HG03280 (cell line): ENCODE measurements around the gene NKX2-3.

ENCODE experiments used
- ATAC-seq: cut with Tn5 transposase; IDR thresholded peaks from one replicate; pipeline ENCODE4 v1.9.1; 2021; ENCODE audit warnings: mild to moderate bottlenecking, moderate library complexity; ENCODE audit not compliant: unreplicated experiment

The NKX2-3 gene

GRCh38 chr10:99532687-99533495 lies at the start of gene NKX2-3:
NKX2-3 (plus strand) TSS chr10:99532942; CDS start chr10:99533132, 190 bp downstream.
- ATAC-seq: no peak

DNA sequence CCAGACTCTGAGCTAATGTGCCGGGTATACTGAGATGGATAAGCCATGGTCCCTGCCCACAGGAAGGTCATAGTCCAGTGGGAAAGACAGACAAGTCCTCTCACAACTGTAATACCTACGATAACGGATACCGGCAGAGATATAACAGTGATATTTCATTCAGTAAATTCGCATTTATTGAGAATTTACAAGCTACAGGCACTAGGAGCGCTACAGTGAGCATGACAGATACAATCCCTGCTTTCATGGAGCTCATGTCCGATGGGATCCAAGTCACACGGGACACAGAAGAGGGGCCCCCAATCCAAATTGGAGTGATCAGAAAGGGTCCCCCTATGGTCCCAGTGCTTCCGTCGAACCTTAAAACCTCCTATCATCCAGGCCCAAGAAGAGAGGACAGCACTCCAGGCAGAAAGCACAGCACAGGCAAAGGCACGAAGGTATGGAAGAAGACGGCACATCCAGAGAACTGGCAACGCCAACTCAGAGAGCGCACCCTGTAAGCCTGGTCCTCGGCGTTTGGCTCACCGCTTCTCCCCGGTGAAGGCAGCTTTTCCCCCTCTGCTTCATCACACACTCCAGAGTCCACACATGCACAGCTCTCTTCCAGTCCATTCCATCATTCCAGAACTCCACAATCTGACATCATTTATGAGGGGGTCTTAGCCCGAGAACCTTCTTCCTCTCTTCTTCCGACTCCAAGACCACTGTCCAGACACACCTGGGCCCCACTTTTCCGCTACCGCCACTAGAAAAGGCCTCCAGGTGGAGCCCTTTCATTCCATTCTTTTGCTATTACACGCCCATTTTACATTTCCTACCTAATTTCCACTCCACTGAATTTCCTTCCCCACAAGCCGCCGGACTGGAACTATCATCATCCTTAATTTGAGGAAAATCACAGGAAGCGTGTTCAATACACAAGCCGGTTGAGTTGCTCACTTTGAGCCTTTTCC lies 47.8 kb upstream of the NKX2-3 start:
- no peak for ATAC-seq

GRCh38 chr10:99487125-99487807 lies 45.5 kb upstream of the NKX2-3 start:
- ATAC-seq: no peak

- ATAC-seq: no peak
These were observed 43.5 kb upstream of the NKX2-3 start for GRCh38 chr10:99489271-99489670.

DNA sequence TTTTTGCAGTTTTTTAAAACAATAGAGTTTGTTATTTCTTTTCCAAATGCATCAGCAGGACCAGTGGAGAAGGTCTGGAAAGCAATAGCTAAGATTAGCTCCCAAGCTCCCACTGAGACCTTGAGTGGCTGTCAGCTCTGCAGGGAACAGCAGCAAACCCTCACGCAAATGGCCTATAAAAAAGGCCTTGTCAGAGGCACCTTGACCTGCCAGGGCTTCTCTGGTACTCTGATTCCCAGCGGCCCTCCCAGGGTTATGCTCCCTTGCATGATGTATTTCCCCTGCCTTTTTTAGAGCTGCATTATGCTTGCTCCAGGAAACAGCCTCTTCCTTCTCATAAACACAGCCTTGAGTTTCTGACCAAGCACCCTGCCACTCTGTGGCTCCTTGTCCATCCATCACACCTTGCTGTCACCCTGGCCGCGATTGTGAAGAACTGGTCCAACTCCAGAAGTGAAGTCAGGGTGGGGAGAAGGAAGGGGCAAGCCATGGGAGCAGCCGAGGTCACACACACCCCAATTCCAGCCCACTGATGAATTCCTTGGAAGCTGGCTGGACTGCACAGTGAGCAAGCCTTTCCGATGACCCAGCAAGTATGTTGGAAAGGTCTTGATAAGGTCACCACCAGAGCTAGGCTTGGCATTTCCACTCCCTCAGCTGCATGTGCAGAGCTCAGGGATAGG lies 35.3 kb upstream of the NKX2-3 start:
- no peak for ATAC-seq

DNA sequence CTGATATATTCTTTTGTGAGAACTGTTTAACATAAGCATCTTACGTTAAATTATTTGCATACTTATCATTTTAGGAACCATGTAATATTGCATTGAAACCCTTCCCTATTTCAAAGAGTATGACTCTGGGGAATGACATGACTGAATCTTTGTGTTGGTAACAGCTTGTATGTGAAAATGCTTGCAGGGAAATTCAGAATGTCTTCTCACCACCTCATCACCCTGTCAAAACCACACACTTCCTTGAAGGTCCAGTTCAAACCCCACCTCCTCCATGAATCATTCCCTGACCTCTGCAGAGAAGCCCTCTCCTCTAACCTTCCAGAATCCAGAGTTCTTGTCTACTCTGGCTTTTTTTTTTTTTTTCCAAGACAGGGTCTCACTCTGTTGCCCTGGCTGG lies 26.3 kb upstream of the NKX2-3 start:
- ATAC-seq: no peak

DNA sequence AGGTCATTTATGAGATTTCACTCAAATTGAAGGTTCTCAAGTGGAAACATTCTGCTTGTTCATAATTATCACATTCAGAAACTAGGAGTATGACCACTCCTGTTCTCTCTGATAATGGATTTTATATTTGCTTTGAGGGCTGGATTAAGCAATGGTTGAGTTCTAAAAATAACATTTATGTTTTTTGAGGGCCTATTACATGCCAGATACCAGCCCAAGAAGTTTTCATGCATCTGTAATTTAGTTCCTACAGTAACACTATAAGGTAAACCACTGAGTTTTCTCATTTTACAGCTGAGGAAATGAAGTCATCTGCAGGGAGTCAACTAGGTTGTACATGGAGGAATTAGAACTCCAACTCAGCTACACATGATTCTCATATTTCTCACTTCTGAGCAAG lies 25.5 kb upstream of the NKX2-3 start:
- ATAC-seq: no peak

- ATAC-seq: no peak
These were observed 19.7 kb upstream of the NKX2-3 start for GRCh38 chr10:99513061-99513460.

- no peak for ATAC-seq
These were observed 13.1 kb upstream of the NKX2-3 start for GRCh38 chr10:99519690-99520039.

GRCh38 chr10:99520040-99520846 lies 12.5 kb upstream of the NKX2-3 start:
- ATAC-seq: no peak

GRCh38 chr10:99520847-99521764 lies 11.6 kb upstream of the NKX2-3 start:
- no peak for ATAC-seq

DNA sequence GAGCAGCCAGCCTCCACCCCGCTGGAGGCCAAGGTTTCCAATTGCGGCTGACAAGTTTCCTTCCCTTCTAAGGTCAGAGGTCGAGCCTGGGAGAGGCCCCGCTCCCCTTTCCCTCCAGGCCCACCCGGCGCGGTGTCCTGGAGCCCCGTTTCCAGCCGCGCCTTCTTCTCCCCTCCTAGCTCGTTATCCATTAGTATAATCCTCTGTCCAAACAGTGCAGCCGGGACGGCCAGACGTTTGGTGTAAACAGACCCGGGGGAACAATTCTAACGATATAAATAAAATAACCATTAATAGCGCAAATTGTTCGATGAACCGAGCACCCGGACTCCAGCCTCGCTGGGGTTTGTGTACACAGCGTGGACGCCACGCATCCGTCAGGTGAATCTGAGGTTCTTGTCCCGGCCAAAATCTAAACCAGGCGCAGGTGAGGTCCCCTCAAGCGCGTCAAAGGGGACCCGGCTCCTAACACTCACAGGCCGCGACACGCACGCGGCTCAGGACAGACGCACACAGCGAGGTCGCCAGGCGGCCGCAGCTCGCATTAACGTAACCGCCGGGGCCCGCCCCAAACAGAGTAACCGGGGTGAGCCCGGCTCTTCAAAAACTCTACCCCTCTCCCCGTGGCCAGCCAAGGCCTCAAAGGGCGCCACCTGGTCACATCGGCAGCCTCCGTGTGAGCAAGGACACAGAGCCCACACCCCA lies 10.8 kb upstream of the NKX2-3 start:
- no peak for ATAC-seq

DNA sequence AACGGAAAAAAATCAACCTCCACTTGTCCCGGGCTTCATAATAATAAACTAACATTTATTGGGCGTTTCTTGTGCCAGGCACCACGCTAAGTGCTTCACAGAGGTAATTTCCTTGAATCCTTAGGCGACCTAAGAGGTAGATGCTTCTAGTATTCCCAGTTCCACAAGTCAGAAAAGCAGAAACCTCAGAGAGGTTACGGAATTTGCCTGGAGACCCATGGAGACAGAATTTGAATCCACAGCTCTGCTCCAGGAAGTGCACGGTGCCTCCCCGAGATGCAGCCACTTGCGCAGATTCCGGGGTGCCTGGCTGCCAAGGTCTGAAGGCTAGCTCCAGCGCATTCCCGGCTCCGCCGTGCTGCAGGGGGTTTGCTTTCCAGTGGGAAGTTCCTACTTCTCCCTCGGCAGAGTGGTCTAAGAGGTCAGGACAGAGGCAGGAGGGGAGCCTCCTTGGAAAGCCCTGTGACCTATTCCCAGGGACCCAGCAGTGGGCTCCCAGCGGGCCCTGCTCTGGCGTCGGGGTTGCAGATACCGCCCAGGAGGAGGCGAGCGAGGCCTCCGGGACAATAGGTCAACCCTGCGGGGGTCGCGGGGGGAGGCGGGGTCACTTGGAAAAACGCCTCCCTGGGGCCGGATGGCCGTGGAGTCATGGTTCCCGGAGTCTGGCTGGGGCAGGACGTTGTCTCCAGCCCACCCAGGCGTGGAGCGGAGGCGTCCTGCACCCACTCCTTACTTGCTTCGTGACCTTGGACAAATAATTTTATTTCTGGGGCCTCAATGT lies 10.1 kb upstream of the NKX2-3 start:
- ATAC-seq: no peak

DNA sequence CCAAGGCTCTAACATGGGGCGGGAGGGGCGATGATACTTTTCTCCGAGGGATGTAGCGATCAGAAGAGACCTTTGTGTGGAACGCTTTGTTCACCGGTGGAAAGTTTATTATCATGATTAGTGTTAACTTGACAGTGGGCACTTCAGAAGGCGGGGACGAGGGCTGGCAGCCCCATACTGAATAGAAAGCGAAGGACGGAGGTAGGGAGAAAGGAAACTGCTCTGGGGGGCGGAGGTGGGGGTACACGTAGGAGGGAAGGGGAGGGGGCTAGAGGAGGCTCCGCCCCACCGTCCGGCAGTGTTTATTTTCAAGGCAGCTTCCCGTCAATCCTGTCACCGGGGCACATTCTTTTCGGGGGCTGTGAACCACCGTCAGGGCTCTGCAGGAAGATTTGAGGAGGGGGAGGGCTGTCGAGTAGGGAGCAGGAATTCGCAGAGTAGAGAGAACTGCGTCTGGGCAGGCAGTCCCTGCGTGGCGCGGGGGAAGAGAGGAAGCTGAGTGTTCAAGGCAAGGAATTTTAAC lies 9.4 kb upstream of the NKX2-3 start:
- no peak for ATAC-seq

DNA sequence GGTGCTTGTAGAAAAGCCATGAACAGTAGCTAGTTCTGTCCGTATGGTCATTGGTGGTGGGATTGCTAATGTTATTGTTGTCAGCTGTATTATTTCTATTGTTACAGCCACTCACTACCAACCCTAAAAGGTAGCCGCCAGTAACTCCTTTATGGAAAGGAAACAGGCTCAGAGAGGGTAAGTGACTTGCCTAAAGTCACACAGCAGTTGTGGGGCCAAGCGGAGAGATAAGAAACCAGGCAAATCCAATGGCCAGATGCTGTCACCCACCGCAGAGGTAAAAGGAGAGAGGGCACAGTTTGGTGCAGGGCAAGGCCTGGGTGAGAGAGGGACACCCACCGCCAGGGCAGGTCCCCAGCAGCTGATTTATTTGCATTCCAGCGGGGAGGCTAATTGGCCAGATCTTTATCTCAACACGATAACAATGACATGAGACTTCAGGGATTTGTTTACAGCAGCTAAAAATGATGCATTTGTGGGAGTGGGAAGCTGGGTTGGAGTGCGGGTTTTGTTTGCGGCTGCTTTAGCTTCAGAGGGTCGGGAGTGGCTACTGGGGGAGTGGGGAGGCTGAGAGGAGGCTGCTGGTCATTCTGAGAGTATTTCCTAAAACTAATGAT lies 8.6 kb upstream of the NKX2-3 start:
- ATAC-seq: no peak

DNA sequence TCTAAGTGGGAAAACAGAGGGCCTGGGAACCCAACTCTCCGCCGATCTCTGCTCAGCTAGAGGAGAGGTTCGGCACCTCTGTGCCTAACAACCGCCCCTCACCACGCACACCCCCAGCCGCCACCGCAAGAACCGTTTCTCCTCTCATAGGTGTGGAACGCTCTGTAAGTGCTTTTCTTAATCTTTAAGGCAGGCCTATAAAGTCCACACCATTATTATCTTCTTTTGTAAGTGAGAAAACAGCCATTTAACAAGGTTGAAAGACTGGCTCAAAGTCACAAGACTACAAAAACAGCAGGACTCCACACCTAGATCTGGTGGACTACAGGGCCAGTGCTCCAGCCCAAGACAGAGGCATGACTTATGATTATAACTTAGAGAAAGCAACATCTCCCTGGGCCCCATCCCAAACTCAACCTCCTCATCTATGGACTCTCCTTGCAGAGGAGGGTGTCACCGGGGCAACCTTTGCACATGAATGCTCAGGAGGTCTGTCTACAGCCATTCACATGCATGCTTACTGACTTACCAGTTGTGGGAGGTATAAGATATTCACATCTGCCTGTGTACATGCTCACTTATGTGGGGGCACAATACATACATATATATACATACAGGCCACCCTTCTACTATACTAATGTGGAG lies 7.9 kb upstream of the NKX2-3 start:
- no peak for ATAC-seq
